ENCODE results near the gene NLK. TPM values are rescaled to one million over a fixed set of nuclear protein-coding genes. Genes with fewer than 3 reads are reported as not detected.
A peak's percentile ranks its signal among the peaks of the same experiment; 100 is the strongest.

The NLK gene
- total and polyA plus RNA-seq, 2 of the 4 experiments (the other 2 are of a cell fraction), result 15.3 to 23.3 TPM

DNA sequence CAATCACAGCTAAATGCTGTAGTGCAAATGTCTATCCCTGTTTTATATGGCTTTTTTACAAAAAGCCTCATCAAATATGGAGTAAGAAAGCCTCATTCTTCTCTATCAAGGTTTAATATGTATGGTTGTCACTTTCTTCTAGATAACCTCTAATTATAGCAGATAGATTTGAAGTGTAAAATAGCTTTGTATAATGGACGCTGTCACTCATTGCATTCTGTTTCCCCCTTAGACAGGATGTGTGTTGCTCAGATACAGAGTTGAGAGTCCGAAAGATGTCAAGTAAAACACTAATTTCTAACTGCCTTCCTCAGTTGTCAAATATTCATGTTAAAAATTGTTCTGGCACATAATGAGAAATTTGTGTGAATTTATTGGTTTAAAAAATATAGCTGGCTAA is 88.0 kb downstream of the NLK start:
- Histone ChIP-seq H2AK9ac (replicated peaks; ENCODE audit: low read depth, low read length, poor library complexity) (no peak overlapping the region), H3K23ac (ENCODE audit: low read depth, low read length) (no peak overlapping the region), H2AFZ (replicated peaks; ENCODE audit: low read length, poor library complexity) (no peak overlapping the region), H2BK20ac (ENCODE audit: low read depth, low read length) (no peak overlapping the region), H3K36me3 (ENCODE audit: control insufficient read depth, insufficient read depth, low read length) (peaks cover 12% of the 10 kb centered on the region), H3K18ac (ENCODE audit: low read depth, low read length) (peak overlapping the region; percentile 27; the same call in 1 of the 2 replicates), H3K9me3 (ENCODE audit: control insufficient read depth, insufficient read depth, low read length) (no peaks in the 10 kb centered on the region), H3K4ac (ENCODE audit: low read depth, low read length) (no peak overlapping the region), H4K91ac (ENCODE audit: insufficient read depth, low read depth, low read length) (no peak overlapping the region), H3K27me3 (ENCODE audit: control insufficient read depth, insufficient read depth, low read length) (no peaks in the 10 kb centered on the region), H3K9ac (ENCODE audit: low read depth, low read length) (no peak overlapping the region), H2AK5ac (ENCODE audit: low read depth, low read length) (no peak overlapping the region), H3K14ac (replicated peaks; ENCODE audit: low read depth, low read length) (no peak overlapping the region), H2BK120ac (ENCODE audit: low read depth, low read length) (no peak overlapping the region), H4K8ac (ENCODE audit: low read depth in 2 of 2, low read length in 2 of 2) (no peak overlapping the region), H3K9me1 (ENCODE audit: insufficient read depth, low read length) (0 out of 2 replicates have a peak, but pooled peaks cover 5% of the 10 kb centered on the region), H3K27ac (ENCODE audit: insufficient read depth, low read length) (peak overlapping the region; percentile 9; the same call in 1 of the 2 replicates), H3K79me1 (ENCODE audit: low read depth in 1 of 2, low read length in 2 of 2) (peaks cover 3 to 33% of the 10 kb centered on the region in 2 experiments; a peak in 3 of 4 replicates), H2BK5ac (ENCODE audit: low read depth, low read length, poor library complexity, severe bottlenecking) (peak overlapping the region; percentile 49), H3K4me3 (ENCODE audit: insufficient read depth, low read depth, low read length) (no peak overlapping the region), H2BK15ac (ENCODE audit: low read depth, low read length) (no peak overlapping the region), H3K4me2 (ENCODE audit: low read depth, low read length) (no peak overlapping the region), H3K4me1 (ENCODE audit: control insufficient read depth, insufficient read depth, low read length) (peaks cover 1% of the 10 kb centered on the region; the same call in 1 of the 2 replicates), H4K5ac (ENCODE audit: low read depth, low read length) (no peak overlapping the region), H4K20me1 (ENCODE audit: insufficient read depth, low read length) (no peaks in the 10 kb centered on the region), H3K56ac (ENCODE audit: extremely low read depth, insufficient read depth, low read length) (no peak overlapping the region)
- dilution Hi-C loops (cut with HindIII; ENCODE audit: low sequenced_read_pairs, unreplicated experiment), result no loop called here
- intact Hi-C loops (cut with micrococcal nuclease), result no loop called here
- CTCF ChIA-PET, result no interaction called here
- WGBS, 2 experiments (ENCODE audit: extremely low coverage in 2 of 2, insufficient read length in 1 of 2), result no CpG with 5 or more reads among the region's 2 CpGs
- BruUV-seq (replicated peaks), result no TSS peak
- DNase-seq (no peak), ATAC-seq (ENCODE audit: low read depth) (no peak)
- in situ Hi-C loops (cut with MboI; ENCODE audit: low sequenced_read_pairs), result no loop called here
- TF ChIP-seq NFE2L2 (IDR thresholded peaks at IDR 0.05; ENCODE audit: low read depth, low read length) (no peak), MAFK (IDR thresholded peaks at IDR 0.05; ENCODE audit: low read depth, low read length) (no peak), BHLHE40 (IDR thresholded peaks at IDR 0.05; ENCODE audit: low read depth, low read length) (no peak), FOS (IDR thresholded peaks at IDR 0.05; ENCODE audit: low read depth, low read length) (no peak), RCOR1 (IDR thresholded peaks at IDR 0.05; ENCODE audit: insufficient replicate concordance, low read length) (no peak), MAZ (IDR thresholded peaks at IDR 0.05; ENCODE audit: borderline replicate concordance, low read depth, low read length) (no peak), RAD21 (IDR thresholded peaks at IDR 0.05; ENCODE audit: low read length) (no peak), SMC3 (IDR thresholded peaks at IDR 0.05; ENCODE audit: low read depth, low read length) (no peak), CTCF (conservative IDR thresholded peaks at IDR 0.05; ENCODE audit: low read depth, low read length) (no peak), CHD1 (IDR thresholded peaks at IDR 0.05; ENCODE audit: low read depth, low read length) (no peak), POLR2A (IDR thresholded peaks at IDR 0.05; ENCODE audit: low read depth, low read length) (no peak), MXI1 (IDR thresholded peaks at IDR 0.05; ENCODE audit: borderline replicate concordance, low read depth, low read length) (no peak), CEBPB (IDR thresholded peaks at IDR 0.05; ENCODE audit: low read depth, low read length) (no peak)
- TF ChIP-seq, protein P1, sequence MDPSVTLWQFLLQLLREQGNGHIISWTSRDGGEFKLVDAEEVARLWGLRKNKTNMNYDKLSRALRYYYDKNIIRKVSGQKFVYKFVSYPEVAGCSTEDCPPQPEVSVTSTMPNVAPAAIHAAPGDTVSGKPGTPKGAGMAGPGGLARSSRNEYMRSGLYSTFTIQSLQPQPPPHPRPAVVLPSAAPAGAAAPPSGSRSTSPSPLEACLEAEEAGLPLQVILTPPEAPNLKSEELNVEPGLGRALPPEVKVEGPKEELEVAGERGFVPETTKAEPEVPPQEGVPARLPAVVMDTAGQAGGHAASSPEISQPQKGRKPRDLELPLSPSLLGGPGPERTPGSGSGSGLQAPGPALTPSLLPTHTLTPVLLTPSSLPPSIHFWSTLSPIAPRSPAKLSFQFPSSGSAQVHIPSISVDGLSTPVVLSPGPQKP (IDR thresholded peaks at IDR 0.05; ENCODE audit: borderline replicate concordance, low read depth, low read length), result no peak
- TF ChIP-seq, protein P2, sequence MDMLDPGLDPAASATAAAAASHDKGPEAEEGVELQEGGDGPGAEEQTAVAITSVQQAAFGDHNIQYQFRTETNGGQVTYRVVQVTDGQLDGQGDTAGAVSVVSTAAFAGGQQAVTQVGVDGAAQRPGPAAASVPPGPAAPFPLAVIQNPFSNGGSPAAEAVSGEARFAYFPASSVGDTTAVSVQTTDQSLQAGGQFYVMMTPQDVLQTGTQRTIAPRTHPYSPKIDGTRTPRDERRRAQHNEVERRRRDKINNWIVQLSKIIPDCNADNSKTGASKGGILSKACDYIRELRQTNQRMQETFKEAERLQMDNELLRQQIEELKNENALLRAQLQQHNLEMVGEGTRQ (IDR thresholded peaks at IDR 0.05; ENCODE audit: low read depth, low read length), result no peak
- POLR2A ChIA-PET (ENCODE audit: unreplicated experiment), result interaction anchor here (0.5 to 0.6 kb wide), 2 partner anchors 37 to 118 kb away, joined by 4 to 6 read pairs; no protein-coding TSS in a partner anchor

Data from IMR-90 (cell line).